Esophagus (tissue), 2 donors: ENCODE data around the gene NSFL1C. TPM values are rescaled to one million over a fixed set of nuclear protein-coding genes. Genes with fewer than 3 reads are reported as not detected.

Experiments used
- H3K27ac ChIP-seq, 2 donors: one replicate each; pipeline ENCODE4 v1.5.1; 2013; ENCODE audit warnings: low read depth in 2 of 2, mild to moderate bottlenecking in 2 of 2, inconsistent platforms in 1 of 2, low read length in 1 of 2, moderate library complexity in 1 of 2
- H3K27me3 ChIP-seq, 2 donors: one replicate each; pipeline ENCODE4 v1.6.1; 2013; ENCODE audit warnings: low read length in 2 of 2, control low read depth in 1 of 2, mild to moderate bottlenecking in 1 of 2; ENCODE audit not compliant: insufficient read depth in 2 of 2, control insufficient read depth in 1 of 2
- H3K36me3 ChIP-seq, 2 donors: one replicate each; pipeline ENCODE4 v1.6.1; 2013; ENCODE audit warnings: low read length in 1 of 2; ENCODE audit not compliant: control insufficient read depth in 2 of 2, insufficient read depth in 2 of 2
- H3K4me1 ChIP-seq, 2 donors: one replicate each; pipeline ENCODE4 v1.6.1; 2013; ENCODE audit warnings: low read length in 1 of 2; ENCODE audit not compliant: control insufficient read depth in 2 of 2, insufficient read depth in 2 of 2
- H3K4me3 ChIP-seq, 2 donors: one replicate each; pipeline ENCODE4 v1.5.1; 2013; ENCODE audit warnings: low read length in 2 of 2, mild to moderate bottlenecking in 2 of 2, low read depth in 1 of 2, moderate library complexity in 1 of 2
- H3K9me3 ChIP-seq, 2 donors: one replicate each; pipeline ENCODE4 v1.6.1; 2013; ENCODE audit warnings: mild to moderate bottlenecking in 2 of 2, low read depth in 1 of 2, low read length in 1 of 2, moderate library complexity in 1 of 2; ENCODE audit not compliant: control insufficient read depth in 2 of 2, insufficient read depth in 1 of 2
- WGBS, 2 donors: extraction: QIAGEN DNeasy Blood & Tissue Kit; methylation state at CpG; one replicate each; pipeline ENCODE4 v1.1.7; 2013; 5-methylcytosine and 5-hydroxymethylcytosine counted together
- polyA plus RNA-seq, 2 donors: library from polyadenylated mRNA; stranded (reverse); fragments of 200-250 nt; gene quantifications; one replicate each; pipeline ENCODE4 v1.2.3, GENCODE V29; 2013
- donor health status: healthy with polysubstance abuse.
- donor health status: Bipolar disorder and iron deficiency.

NSFL1C gene
- polyA plus RNA-seq, 2 donors: 44.4 to 69.4 TPM

DNA sequence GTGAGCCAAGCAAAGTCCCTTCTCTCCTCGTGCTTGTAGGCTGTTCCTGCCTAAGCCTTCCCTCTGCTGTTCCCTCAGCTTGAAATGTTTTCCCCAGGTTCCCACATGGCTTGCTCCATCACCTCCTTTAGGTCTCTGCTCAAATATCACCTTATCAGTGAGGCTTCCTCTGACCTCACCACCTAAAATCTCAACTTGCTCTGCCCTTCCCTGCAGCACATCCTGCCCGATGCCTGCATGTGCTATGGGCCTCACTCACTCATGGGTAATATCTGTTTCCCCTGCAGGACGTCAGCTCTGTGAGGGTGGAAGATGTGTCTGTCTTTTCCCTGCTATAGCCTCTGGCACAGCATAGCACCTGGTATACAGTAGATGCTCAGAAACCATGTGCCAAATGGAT is 43.9 kb downstream of the NSFL1C start:
- Histone ChIP-seq H3K9me3 (peaks cover 0 to 2% of the 10 kb centered on the region in 2 donors), H3K27ac (no peak overlapping the region), H3K36me3 (no peaks in the 10 kb centered on the region), H3K27me3 (no peaks in the 10 kb centered on the region), H3K4me1 (peaks cover 2 to 3% of the 10 kb centered on the region in 2 donors), H3K4me3 (no peak overlapping the region)
- WGBS, 2 donors: 39 to 48% methylated on average over 3 of the region's 3 CpGs

- H3K27ac ChIP-seq: no peak overlapping the region
- peaks cover 0 to 2% of the 10 kb centered on the region in 2 donors for H3K9me3 ChIP-seq
- H3K36me3 ChIP-seq: no peaks in the 10 kb centered on the region
- peaks cover under 1 to 7% of the 10 kb centered on the region in 2 donors for H3K4me1 ChIP-seq
- WGBS, 2 donors: 85 to 93% methylated on average over 4 of the region's 4 CpGs
- H3K4me3 ChIP-seq: no peak overlapping the region
- H3K27me3 ChIP-seq: no peaks in the 10 kb centered on the region
Measured at GRCh38 chr20:1420066-1420465, 46.6 kb downstream of the NSFL1C start.

GRCh38 chr20:1418350-1418749 is 48.3 kb downstream of the NSFL1C start:
- peaks cover 0 to 4% of the 10 kb centered on the region in 2 donors for H3K4me1 ChIP-seq
- WGBS, 2 donors: 56 to 66% methylated on average over 3 of the region's 3 CpGs
- H3K36me3 ChIP-seq: no peaks in the 10 kb centered on the region
- no peak overlapping the region for H3K27ac ChIP-seq
- H3K9me3 ChIP-seq: peaks cover 0 to 2% of the 10 kb centered on the region in 2 donors
- H3K4me3 ChIP-seq: no peak overlapping the region
- no peaks in the 10 kb centered on the region for H3K27me3 ChIP-seq

GRCh38 chr20:1417790-1418189 is 48.9 kb downstream of the NSFL1C start:
- peaks cover 0 to 2% of the 10 kb centered on the region in 2 donors for H3K9me3 ChIP-seq
- no peak overlapping the region for H3K4me3 ChIP-seq
- H3K27ac ChIP-seq: no peak overlapping the region
- no peaks in the 10 kb centered on the region for H3K36me3 ChIP-seq
- no peaks in the 10 kb centered on the region for H3K27me3 ChIP-seq
- H3K4me1 ChIP-seq: peaks cover 0 to 4% of the 10 kb centered on the region in 2 donors

GRCh38 chr20:1417273-1417672 is 49.4 kb downstream of the NSFL1C start:
- 71 to 76% methylated on average over 5 of the region's 5 CpGs for WGBS, 2 donors
- H3K27me3 ChIP-seq: no peaks in the 10 kb centered on the region

DNA sequence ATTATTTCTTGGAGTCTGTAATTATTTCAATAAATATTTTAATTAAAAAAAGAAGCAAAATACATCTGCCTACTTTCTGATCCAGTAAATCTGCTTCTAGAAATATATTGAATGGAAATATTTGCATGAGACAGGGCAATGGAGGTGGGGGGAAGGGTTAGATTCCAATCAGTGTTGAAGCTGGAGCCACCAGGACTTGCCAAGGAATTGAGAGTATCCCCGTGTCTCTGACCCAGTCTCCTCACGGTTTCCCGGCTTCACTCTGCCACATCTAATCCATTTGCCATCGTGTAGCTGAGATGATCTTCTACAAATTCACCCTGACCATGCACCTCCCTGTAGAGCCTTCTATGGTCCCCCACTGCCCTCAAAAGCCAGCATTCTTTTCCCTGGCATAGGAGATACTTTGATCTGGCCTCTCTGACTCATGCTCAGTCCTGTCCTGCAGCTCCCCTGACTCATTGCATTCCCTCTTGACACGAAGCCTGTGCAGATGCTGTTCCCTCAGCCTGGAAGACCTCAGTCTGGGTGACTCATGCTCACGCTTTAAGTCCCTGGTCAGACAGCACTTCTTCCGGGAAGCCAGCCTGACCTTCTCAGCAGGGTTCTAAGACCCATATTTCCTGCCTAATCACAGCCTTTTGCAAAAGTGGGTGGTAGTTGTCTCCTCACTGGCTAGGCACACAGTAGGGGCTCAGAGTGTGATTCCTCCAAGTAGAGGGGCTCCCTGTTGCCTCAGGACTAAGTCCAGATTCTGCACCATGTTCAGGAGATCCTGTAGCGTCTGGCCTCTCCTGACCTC is 50.8 kb downstream of the NSFL1C start:
- Histone ChIP-seq H3K27me3 (no peaks in the 10 kb centered on the region), H3K27ac (no peak overlapping the region), H3K4me3 (no peak overlapping the region), H3K9me3 (peaks cover 0 to under 1% of the 10 kb centered on the region in 2 donors), H3K36me3 (no peaks in the 10 kb centered on the region), H3K4me1 (peaks cover 0 to 4% of the 10 kb centered on the region in 2 donors)
- 59 to 65% methylated on average over 8 of the region's 8 CpGs for WGBS, 2 donors

More at GRCh38 chr20:1417273-1417672, 49.4 kb downstream of the NSFL1C start:
- H3K4me3 ChIP-seq: no peak overlapping the region
- H3K27ac ChIP-seq: no peak overlapping the region
- no peaks in the 10 kb centered on the region for H3K36me3 ChIP-seq
- H3K9me3 ChIP-seq: peaks cover 0 to 2% of the 10 kb centered on the region in 2 donors
- peaks cover 0 to 4% of the 10 kb centered on the region in 2 donors for H3K4me1 ChIP-seq

GRCh38 chr20:1414982-1415381 is 51.7 kb downstream of the NSFL1C start:
- H3K27me3 ChIP-seq: no peaks in the 10 kb centered on the region
- H3K9me3 ChIP-seq: no peaks in the 10 kb centered on the region
- no peak overlapping the region for H3K4me3 ChIP-seq
- WGBS, 2 donors: 75 to 77% methylated on average over 4 of the region's 4 CpGs
- peaks cover 0 to 4% of the 10 kb centered on the region in 2 donors for H3K4me1 ChIP-seq
- H3K27ac ChIP-seq: no peak overlapping the region
- H3K36me3 ChIP-seq: no peaks in the 10 kb centered on the region

- no peak overlapping the region for H3K4me3 ChIP-seq
- no peaks in the 10 kb centered on the region for H3K27me3 ChIP-seq
- no peaks in the 10 kb centered on the region for H3K9me3 ChIP-seq
- H3K4me1 ChIP-seq: no peaks in the 10 kb centered on the region
- H3K27ac ChIP-seq: no peak overlapping the region
- 35 to 68% methylated on average over 2 of the region's 2 CpGs for WGBS, 2 donors
- H3K36me3 ChIP-seq: no peaks in the 10 kb centered on the region
Measured at GRCh38 chr20:1405801-1406200, 60.8 kb downstream of the NSFL1C start.

DNA sequence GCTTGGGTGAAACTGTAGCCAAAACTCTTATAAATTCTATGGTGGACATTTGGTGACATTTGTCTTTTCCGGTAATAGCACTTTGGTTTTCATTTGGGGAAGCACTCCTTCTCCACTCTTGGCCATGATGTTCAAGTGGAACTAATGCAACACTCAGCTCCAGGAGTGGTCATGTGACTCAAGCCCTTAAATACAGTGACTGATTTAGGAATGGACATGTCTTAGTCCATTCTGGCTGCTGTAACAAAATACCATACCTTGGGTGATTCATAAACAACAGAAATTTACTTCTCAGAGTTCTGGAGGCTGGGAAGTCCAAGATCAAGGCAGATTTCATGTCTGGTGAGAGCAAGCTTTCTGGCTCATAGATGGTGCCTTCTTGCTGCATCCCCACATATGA is 63.0 kb downstream of the NSFL1C start:
- H3K9me3 ChIP-seq: no peaks in the 10 kb centered on the region
- H3K27me3 ChIP-seq: no peaks in the 10 kb centered on the region
- no peaks in the 10 kb centered on the region for H3K36me3 ChIP-seq
- 21 to 97% methylated on average over 1 of the region's 1 CpG for WGBS, 2 donors
- no peaks in the 10 kb centered on the region for H3K4me1 ChIP-seq
- H3K4me3 ChIP-seq: no peak overlapping the region
- no peak overlapping the region for H3K27ac ChIP-seq

- no peaks in the 10 kb centered on the region for H3K36me3 ChIP-seq
- H3K4me3 ChIP-seq: no peak overlapping the region
- H3K27ac ChIP-seq: no peak overlapping the region
- H3K27me3 ChIP-seq: no peaks in the 10 kb centered on the region
- H3K4me1 ChIP-seq: no peaks in the 10 kb centered on the region
- 67 to 73% methylated on average over 7 of the region's 7 CpGs for WGBS, 2 donors
- no peaks in the 10 kb centered on the region for H3K9me3 ChIP-seq
Measured at GRCh38 chr20:1402149-1402548, 64.5 kb downstream of the NSFL1C start.
